Stomach (tissue), 4 donors: ENCODE data around the gene HCFC1.

Experiments used
- EP300 ChIP-seq: sonication (generic); formaldehyde crosslinking; IDR thresholded peaks from one replicate; pipeline ENCODE4 v1.6.1; 2017; ENCODE audit warnings: antibody characterized with exemption
- POLR2A ChIP-seq, 4 donors: fragments of 450-650 bp; IDR thresholded peaks; one replicate each; pipeline ENCODE4 v1.6.1; 2016; ENCODE audit warnings: antibody characterized with exemption in 4 of 4, control low read depth in 2 of 4, mild to moderate bottlenecking in 1 of 4, moderate library complexity in 1 of 4
- POLR2AphosphoS5 ChIP-seq, 3 donors: sonication (generic); formaldehyde crosslinking; IDR thresholded peaks; one replicate each; pipeline ENCODE4 v1.6.1; 2016; ENCODE audit warnings: antibody characterized with exemption in 3 of 3
- TF ChIP-seq, protein P1 (sequence below), 7 experiments: fragments of 450-650 bp in 4 of 7; fragments of 200-600 bp in 3 of 7; sonication (generic) in 3 of 7; IDR thresholded peaks; one replicate each; pipeline ENCODE4 v1.5.1; 2016 to 2019; ENCODE audit warnings: antibody characterized with exemption in 7 of 7, control low read depth in 2 of 7, mild to moderate bottlenecking in 1 of 7

DNA sequence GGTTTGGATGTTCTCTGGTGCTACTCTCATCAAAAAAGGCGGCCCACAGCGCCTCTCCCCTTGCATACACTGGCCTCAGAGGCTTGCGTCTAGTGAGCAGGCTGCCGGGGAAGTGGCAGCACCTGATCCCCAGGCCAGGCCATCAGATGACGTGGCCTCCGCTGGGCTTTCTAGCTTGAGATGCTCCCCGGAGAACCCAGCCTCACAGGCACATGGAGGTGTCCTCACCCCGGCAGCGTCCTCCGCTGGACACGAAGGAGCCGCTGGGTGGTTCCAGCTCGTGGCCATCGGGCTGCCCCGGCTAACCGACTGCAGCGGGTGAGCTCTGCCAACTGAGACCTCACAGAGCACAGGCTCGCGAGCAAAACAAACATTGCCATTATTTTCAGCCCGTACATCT lies 35.3 kb upstream of the HCFC1 start:
- TF ChIP-seq, protein P1, sequence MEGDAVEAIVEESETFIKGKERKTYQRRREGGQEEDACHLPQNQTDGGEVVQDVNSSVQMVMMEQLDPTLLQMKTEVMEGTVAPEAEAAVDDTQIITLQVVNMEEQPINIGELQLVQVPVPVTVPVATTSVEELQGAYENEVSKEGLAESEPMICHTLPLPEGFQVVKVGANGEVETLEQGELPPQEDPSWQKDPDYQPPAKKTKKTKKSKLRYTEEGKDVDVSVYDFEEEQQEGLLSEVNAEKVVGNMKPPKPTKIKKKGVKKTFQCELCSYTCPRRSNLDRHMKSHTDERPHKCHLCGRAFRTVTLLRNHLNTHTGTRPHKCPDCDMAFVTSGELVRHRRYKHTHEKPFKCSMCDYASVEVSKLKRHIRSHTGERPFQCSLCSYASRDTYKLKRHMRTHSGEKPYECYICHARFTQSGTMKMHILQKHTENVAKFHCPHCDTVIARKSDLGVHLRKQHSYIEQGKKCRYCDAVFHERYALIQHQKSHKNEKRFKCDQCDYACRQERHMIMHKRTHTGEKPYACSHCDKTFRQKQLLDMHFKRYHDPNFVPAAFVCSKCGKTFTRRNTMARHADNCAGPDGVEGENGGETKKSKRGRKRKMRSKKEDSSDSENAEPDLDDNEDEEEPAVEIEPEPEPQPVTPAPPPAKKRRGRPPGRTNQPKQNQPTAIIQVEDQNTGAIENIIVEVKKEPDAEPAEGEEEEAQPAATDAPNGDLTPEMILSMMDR (IDR thresholded peaks at IDR 0.05), result no peak
- TF ChIP-seq POLR2A (IDR thresholded peaks at IDR 0.05), result no peak
- TF ChIP-seq POLR2AphosphoS5 (IDR thresholded peaks at IDR 0.05), result no peak
- TF ChIP-seq EP300, result no peak
